Measurements from ENCODE around the gene ADAMTS13. TPM values are rescaled to one million over a fixed set of nuclear protein-coding genes. Genes with fewer than 3 reads are reported as not detected.

ADAMTS13 gene
- total RNA-seq, 2 experiments from 2014 or later: 0.89 to 1.4 TPM

- ChIA-PET CTCF (interaction anchor here (1.5 kb wide), 1 partner anchor 67 kb away, joined by 5 read pairs; no protein-coding TSS in a partner anchor), POLR2A (interaction anchor here (0.6 kb wide), 1 partner anchor 43 kb away, joined by 3 read pairs; no protein-coding TSS in a partner anchor)
These were observed 7.0 kb upstream of the ADAMTS13 start for GRCh38 chr9:133415170-133415569.

DNA sequence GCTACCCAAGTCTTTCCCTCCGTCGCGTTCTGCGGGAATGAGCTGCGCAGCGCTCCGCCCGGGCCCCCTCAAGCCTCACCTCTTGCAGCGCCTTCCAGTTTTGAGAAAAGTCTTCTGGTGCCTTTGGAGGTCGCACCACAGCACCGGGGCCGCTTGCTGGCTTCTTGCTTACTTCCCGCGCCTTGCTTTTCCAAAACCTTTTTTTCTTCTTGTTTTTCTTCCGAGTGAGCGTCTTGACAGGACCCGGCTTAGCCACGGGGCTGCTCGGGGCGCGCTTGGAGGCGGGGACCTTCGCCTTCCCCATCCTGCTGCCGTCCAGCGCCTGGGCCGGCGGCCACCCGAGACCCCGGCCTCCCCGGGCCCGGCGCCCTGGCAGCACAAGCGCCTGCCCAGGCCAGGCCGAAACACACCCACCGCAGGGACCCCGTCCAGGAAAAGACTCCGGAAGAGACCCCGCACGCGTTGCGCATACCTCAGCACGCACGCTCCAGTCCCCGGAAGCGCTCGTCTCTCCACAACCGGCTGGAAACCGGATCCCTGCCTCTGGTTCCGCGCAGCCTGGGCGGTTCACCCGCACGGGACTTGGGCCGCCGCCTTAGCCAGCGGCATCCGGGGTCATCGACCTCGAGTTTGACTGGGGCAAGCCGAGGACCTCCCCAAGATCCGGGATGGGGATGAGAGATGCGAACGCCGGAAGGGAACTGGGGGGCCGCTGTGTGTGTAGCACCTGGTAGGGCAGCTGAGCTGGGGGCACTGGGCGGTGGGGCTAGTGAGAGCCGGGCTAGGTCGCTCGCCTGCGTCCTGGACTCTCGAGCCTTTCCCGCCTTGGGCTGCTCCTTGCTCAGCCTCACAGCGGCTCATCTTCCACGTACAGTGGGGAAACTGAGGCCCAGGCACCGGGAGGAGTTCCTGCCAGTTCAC lies 4.4 kb upstream of the ADAMTS13 start, which contains the start of gene REXO4:
TSS of gene REXO4 (minus strand) at position 470 of the 921 bp plus-strand sequence. CDS start at position 304, 166 bp downstream.
- CTCF ChIA-PET: interaction anchor here (0.5 to 1.4 kb wide), 2 partner anchors 14 to 150 kb away, joined by 3 to 6 read pairs; no protein-coding TSS in a partner anchor
- POLR2A ChIA-PET: interaction anchor here (0.6 to 0.9 kb wide), 4 partner anchors 46 to 473 kb away, joined by 3 to 7 read pairs (median 3); partner anchors contain the start of genes MED22 and RPL7A

GRCh38 chr9:133419005-133419404 lies 3.2 kb upstream of the ADAMTS13 start:
- POLR2A ChIA-PET: interaction anchor here (0.6 to 0.9 kb wide), 2 partner anchors 34 to 71 kb away, joined by 3 read pairs; partner anchors contain the start of genes MED22 and RPL7A
- CTCF ChIA-PET: interaction anchor here (0.7 to 1.4 kb wide), 4 partner anchors 15 to 275 kb away, joined by 3 to 6 read pairs (median 3); no protein-coding TSS in a partner anchor

GRCh38 chr9:133420392-133420827 lies 1.8 kb upstream of the ADAMTS13 start:
- POLR2A ChIA-PET: no interaction called here
- CTCF ChIA-PET: interaction anchor here (0.6 kb wide), 1 partner anchor 690 kb away, joined by 3 read pairs; no protein-coding TSS in a partner anchor

DNA sequence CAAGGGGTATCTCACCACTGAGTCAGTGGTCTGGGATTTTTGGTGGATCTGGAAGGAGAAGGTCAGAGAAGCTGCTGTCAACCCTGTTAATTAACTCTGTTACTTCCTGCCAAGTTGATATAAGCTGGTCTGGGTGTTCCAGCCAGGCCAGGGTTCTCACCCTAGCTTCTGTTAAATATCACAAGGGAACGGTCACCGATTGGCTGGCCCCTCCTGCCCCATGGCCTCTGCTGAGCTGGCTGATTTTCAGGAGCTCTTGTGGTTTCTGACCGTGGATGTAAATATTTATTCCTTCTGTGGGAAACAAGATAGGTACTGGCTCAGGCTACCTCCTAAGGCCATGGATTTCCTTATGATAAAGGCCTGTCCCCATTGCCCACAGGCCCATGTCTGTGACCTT lies 1.0 kb downstream of the ADAMTS13 start:
- ChIA-PET POLR2A (no interaction called here), CTCF (no interaction called here)

GRCh38 chr9:133424187-133424586 lies 2.0 kb downstream of the ADAMTS13 start:
- CTCF ChIA-PET: no interaction called here
- POLR2A ChIA-PET: no interaction called here

GRCh38 chr9:133425049-133425632 lies 3.0 kb downstream of the ADAMTS13 start:
- POLR2A ChIA-PET: no interaction called here

DNA sequence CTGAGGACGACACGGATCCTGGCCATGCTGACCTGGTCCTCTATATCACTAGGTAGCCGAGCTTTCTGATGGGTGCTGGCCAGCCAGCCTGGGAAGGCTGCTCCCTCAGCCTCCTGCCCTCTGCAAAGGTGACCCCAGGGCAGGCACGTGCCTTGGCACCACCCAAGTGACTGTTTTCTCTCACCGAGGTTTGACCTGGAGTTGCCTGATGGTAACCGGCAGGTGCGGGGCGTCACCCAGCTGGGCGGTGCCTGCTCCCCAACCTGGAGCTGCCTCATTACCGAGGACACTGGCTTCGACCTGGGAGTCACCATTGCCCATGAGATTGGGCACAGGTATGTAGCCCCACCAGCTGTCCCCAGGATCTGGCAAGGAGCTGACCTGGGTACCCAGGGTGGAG lies 3.8 kb downstream of the ADAMTS13 start:
- ChIA-PET POLR2A (no interaction called here), CTCF (interaction anchor here (1.0 kb wide), 1 partner anchor 15 kb away, joined by 3 read pairs; no protein-coding TSS in a partner anchor)

More at GRCh38 chr9:133425049-133425632, 3.0 kb downstream of the ADAMTS13 start:
- CTCF ChIA-PET: interaction anchor here (1.0 kb wide), 1 partner anchor 14 kb away, joined by 3 read pairs; no protein-coding TSS in a partner anchor

DNA sequence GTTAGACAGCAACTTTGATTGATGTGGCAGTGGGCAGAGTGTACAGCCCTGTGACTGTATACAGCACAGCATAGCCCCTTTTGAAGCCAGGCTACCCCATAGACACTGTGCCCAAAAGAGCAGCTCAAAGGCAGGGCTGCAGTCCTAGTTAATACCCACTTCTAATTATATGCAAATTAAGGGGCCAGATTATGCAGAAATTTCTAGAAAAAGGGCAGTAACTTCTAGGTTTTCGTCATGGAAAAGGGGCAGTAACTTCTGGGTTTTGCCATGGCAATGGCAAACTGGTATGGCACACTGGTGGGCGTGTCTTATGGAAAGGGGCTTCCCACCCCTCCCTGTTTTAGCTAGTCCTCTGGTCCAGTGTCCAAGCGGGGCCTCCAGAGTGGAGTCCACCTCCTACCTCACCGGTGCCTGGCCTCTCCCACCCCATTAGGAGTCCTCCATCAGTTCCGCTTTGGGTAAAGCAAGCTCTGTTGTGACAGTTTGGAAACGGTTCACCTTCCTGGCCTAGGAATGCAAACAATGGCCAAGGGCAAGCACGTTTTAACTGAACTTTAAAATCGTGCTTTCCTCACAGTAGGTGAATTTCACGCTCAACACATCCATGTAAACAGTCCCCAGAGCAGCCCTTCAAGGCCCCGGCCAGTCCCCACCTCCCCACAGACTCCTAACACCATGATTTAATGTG lies 5.6 kb downstream of the ADAMTS13 start:
- ChIA-PET POLR2A (interaction anchor here (0.8 kb wide), 1 partner anchor 25 kb away, joined by 4 read pairs; no protein-coding TSS in a partner anchor), CTCF (no interaction called here)

DNA sequence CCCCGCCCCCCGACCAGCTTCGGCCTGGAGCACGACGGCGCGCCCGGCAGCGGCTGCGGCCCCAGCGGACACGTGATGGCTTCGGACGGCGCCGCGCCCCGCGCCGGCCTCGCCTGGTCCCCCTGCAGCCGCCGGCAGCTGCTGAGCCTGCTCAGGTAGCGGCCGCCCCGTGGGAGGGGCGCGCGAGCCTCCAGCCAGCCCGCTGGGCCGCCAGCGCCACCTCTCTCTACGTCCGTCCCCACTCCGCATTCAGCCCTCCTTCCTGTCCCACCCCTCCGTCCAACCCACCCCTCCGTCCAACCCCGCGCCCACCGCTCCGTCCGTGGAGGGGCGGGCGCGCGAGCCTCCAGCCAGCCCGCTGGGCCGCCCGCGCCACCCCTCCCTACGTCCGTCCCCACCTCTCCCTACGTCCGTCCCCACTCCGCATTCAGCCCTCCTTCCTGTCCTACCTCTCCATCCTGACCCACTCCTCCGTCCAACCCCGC lies 6.5 kb downstream of the ADAMTS13 start:
- POLR2A ChIA-PET: no interaction called here
- CTCF ChIA-PET: no interaction called here

DNA sequence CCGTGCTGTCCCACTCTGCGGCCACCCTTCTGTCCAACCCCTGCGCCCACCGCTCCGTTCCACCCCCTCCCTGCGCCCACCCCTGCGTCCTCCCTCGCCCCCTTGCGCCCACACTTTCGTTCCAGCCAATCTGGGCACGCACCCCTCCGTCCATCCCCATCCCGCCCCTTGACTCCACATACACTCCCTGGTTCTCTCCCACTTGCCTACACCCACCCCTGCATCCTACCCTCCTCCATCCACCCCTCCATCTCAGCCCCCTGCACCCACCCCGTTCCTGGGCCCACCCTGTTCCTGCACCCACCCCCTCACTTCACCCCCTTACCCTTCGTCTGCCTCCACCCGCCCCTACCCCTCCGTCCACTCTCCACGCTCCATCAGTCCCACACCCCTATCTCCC lies 7.0 kb downstream of the ADAMTS13 start:
- CTCF ChIA-PET: no interaction called here

DNA sequence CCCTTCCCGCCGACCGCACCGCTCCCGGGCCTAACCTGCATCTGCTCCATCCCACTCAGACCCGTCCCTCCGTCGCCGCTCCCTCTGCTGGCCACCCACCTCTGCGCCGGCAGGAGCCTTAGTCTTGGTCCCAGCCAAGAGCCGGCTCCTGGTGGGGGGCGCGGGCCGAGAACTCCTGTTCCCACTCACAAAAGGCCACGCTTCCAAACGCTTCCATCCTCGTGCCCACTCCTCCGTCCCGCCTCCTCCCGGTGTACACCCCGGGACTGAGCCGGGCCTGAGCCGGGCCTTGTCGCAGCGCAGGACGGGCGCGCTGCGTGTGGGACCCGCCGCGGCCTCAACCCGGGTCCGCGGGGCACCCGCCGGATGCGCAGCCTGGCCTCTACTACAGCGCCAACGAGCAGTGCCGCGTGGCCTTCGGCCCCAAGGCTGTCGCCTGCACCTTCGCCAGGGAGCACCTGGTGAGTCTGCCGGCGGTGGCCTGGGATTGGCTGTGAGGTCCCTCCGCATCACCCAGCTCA lies 7.5 kb downstream of the ADAMTS13 start:
- POLR2A ChIA-PET: no interaction called here
- CTCF ChIA-PET: no interaction called here

More for the DNA sequence above, 7.0 kb downstream of the ADAMTS13 start:
- POLR2A ChIA-PET: no interaction called here

GRCh38 chr9:133430244-133430643 lies 8.1 kb downstream of the ADAMTS13 start:
- ChIA-PET POLR2A (no interaction called here), CTCF (interaction anchor here (0.7 kb wide), 1 partner anchor 530 kb away, joined by 3 read pairs; no protein-coding TSS in a partner anchor)

DNA sequence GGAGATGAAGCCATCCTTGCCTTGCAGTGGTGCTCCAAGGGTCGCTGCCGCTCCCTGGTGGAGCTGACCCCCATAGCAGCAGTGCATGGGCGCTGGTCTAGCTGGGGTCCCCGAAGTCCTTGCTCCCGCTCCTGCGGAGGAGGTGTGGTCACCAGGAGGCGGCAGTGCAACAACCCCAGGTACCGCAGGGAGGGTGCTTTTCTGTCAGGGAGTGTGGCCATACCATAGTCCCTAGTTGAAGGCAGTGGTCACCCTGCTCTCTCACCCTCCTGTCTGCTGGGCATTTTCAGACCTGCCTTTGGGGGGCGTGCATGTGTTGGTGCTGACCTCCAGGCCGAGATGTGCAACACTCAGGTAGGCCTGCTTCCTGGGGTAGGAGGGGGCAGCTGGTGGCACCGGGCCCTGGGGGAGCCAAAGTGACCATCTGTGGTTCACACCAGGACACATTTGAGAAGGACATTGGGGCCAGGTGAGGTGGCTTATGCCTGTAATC lies 11.2 kb downstream of the ADAMTS13 start:
- ChIA-PET CTCF (no interaction called here), POLR2A (no interaction called here)

- CTCF ChIA-PET: no interaction called here
- POLR2A ChIA-PET: no interaction called here
These were observed 14.5 kb downstream of the ADAMTS13 start for GRCh38 chr9:133436681-133437080.

- POLR2A ChIA-PET: no interaction called here
- CTCF ChIA-PET: no interaction called here
These were observed 15.8 kb downstream of the ADAMTS13 start for GRCh38 chr9:133437753-133438531.

DNA sequence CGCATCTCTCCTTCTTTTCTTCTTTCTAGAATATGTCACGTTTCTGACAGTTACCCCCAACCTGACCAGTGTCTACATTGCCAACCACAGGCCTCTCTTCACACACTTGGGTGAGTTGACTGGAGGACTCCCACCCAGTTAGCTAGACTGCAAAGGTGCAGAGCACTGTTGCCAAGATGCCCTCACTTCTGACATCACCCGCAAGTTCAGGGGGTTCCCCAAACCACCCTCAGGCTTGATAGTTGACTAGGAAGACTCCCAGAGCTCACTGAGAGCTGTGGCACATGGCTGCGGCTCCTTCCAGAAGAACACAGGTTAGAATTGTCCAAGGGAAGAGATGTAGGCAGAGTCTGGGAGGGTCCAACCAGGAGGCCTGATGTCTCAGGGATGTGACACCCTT lies 17.2 kb downstream of the ADAMTS13 start:
- CTCF ChIA-PET: no interaction called here
- POLR2A ChIA-PET: no interaction called here

GRCh38 chr9:133440874-133441273 lies 18.7 kb downstream of the ADAMTS13 start:
- ChIA-PET CTCF (no interaction called here), POLR2A (no interaction called here)
